OCI-M1 (cell line): ENCODE results near the gene APOL4.
A peak's percentile ranks its signal among the peaks of the same experiment; 100 is the strongest.

Experiments
- DNase-seq: peaks from one replicate; lab custom pipeline; 2025; lab: John Stamatoyannopoulos, UW

APOL4 gene

GRCh38 chr22:36153501-36154422 is 47.8 kb downstream of the APOL4 start:
- no peak for DNase-seq

DNA sequence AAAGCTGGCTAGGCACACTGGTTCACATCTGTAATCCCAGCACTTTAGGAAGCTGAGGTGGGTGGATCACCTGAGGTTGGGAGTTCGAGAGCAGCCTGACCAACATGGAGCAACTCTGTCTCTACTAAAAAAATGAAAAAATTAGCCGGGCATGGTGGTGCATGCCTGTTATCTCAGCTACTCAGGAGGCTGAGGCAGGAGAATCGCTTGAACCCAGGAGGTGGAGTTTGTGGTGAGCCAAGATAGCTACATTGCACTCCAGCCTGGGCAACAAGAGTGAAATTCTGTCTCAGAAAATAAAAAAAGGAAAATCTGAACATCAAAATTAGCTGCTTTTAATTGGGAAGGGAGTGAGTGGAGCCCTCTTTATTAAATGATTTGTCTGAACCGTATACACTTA is 48.8 kb downstream of the APOL4 start:
- peak; percentile 19 for DNase-seq

GRCh38 chr22:36152088-36152487 is 49.5 kb downstream of the APOL4 start:
- DNase-seq = no peak

GRCh38 chr22:36151006-36151595 is 50.5 kb downstream of the APOL4 start:
- no peak for DNase-seq

DNA sequence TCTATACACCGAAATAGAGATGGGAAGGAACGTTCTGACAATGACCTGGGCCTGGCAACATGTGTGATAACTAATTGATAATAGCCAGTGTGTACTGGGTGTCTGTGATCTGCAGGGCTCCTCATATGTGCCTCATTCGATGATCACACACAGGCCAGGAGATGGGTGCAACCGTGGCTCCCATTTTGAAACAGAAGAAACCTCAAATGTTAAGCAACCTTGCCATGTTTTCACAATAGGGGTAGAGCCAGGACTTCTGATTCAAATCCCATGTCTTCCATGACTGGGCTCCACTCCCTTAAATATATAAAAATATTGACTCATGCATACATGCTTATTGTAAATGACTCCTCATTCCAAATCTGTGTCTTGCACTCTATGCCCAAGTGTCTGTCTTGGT is 52.2 kb downstream of the APOL4 start:
- DNase-seq = no peak

- DNase-seq = no peak
Measured at GRCh38 chr22:36148411-36148810, 53.2 kb downstream of the APOL4 start.

- DNase-seq = no peak
Measured at GRCh38 chr22:36147196-36147791, 54.3 kb downstream of the APOL4 start.

GRCh38 chr22:36145881-36146280 is 55.7 kb downstream of the APOL4 start:
- DNase-seq = no peak

- peak; percentile 78 for DNase-seq
Measured at GRCh38 chr22:36144886-36145541, 56.6 kb downstream of the APOL4 start.

GRCh38 chr22:36143956-36144355 is 57.7 kb downstream of the APOL4 start:
- DNase-seq = no peak

- DNase-seq = no peak
Measured at GRCh38 chr22:36143066-36143815, 58.4 kb downstream of the APOL4 start.

DNA sequence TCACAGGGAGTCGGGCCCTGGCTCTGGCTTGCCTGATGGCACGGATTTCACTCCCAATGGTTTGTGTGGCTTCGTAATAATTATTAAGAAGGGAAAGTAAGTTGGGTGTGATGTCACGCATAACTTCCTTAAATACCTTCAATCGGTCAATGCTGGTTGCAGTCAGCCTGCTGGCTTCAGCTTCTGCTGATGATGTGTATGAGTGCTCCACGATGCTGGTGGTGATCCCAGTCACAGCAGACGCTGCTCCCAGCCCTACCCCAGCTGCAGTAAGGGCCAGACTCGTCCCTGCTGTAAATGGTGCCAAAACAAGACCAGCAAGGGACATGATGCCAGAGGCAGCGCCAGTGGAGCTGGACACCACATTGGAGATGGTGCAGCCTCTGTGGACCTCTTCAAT is 60.1 kb downstream of the APOL4 start:
- no peak for DNase-seq
